Calu3 (cell line): ENCODE measurements around the gene B4GALT1. TPM values are rescaled to one million over a fixed set of nuclear protein-coding genes. Genes with fewer than 3 reads are reported as not detected.
A peak's percentile ranks its signal among the peaks of the same experiment; 100 is the strongest.

Experiments
- BruUV-seq: library from RNA; stranded (reverse); fragments of 400-500 nt; replicated peaks from 2 replicates; lab custom pipeline; 2021; lab: Mats Ljungman, UMichigan
- CTCF ChIA-PET: fragments of 300-600 bp; sonication (Branson Sonifier 250); formaldehyde crosslinking; loops from one replicate; lab custom pipeline; 2022; ENCODE audit warnings: antibody characterized with exemption; lab: Charles Lee
- DNase-seq: peaks from one replicate; pipeline ENCODE4 v3.0.0; 2022
- H3K27ac Mint-ChIP-seq: one replicate; pipeline ENCODE4 v1.8.0; 2022; ENCODE audit warnings: mixed read lengths; ENCODE audit not compliant: unreplicated experiment
- H3K27me3 Mint-ChIP-seq: one replicate; pipeline ENCODE4 v1.8.0; 2022; ENCODE audit warnings: mixed read lengths; ENCODE audit not compliant: unreplicated experiment
- H3K36me3 Mint-ChIP-seq: one replicate; pipeline ENCODE4 v1.8.0; 2022; ENCODE audit warnings: mild to moderate bottlenecking, moderate library complexity, mixed read lengths; ENCODE audit not compliant: insufficient read depth, unreplicated experiment
- H3K4me1 Mint-ChIP-seq: one replicate; pipeline ENCODE4 v1.8.0; 2022; ENCODE audit warnings: mild to moderate bottlenecking, low read depth, mixed read lengths; ENCODE audit not compliant: unreplicated experiment
- H3K4me3 Mint-ChIP-seq: one replicate; pipeline ENCODE4 v1.8.0; 2022; ENCODE audit warnings: mild to moderate bottlenecking, low read depth, moderate library complexity, mixed read lengths; ENCODE audit not compliant: unreplicated experiment
- H3K9me3 Mint-ChIP-seq: one replicate; pipeline ENCODE4 v1.8.0; 2022; ENCODE audit warnings: low read depth, mixed read lengths; ENCODE audit not compliant: unreplicated experiment
- CTCF ChIP-seq: fragments of 200-600 bp; IDR thresholded peaks from one replicate; pipeline ENCODE4 v1.8.0; 2022; ENCODE audit warnings: antibody characterized with exemption; ENCODE audit not compliant: unreplicated experiment
- intact Hi-C: fragments of 100-400 bp; cut with micrococcal nuclease; formaldehyde crosslinking; loops from one replicate; pipeline ENCODE4 v1.10.0; 2022; ENCODE audit not compliant: unreplicated experiment
- total RNA-seq: library from RNA; stranded (reverse); gene quantifications from 2 replicates; pipeline ENCODE4 v1.2.3, GENCODE V29; 2022

The B4GALT1 gene
- total RNA-seq, 1 experiment from 2014 or later, result 71.1 TPM

- Mint-ChIP-seq H3K4me1 (peaks cover 38% of the 10 kb centered on the region), H3K27me3 (no peaks in the 10 kb centered on the region), H3K27ac (no peak overlapping the region), H3K4me3 (no peak overlapping the region), H3K36me3 (peaks cover 27% of the 10 kb centered on the region), H3K9me3 (peaks cover 2% of the 10 kb centered on the region)
- peak; percentile 18 for TF ChIP-seq CTCF
- intact Hi-C loops, result no loop called here
- DNase-seq, result no peak
- no TSS peak for BruUV-seq
- CTCF ChIA-PET, result interaction anchor here (1.3 kb wide), 1 partner anchor 10 kb away, joined by 5 read pairs; no protein-coding TSS in a partner anchor
Measured at GRCh38 chr9:33170464-33171415, 3.6 kb upstream of the B4GALT1 start.

GRCh38 chr9:33168941-33169544 lies 1.9 kb upstream of the B4GALT1 start:
- intact Hi-C loops, result no loop called here
- Mint-ChIP-seq H3K27me3 (no peaks in the 10 kb centered on the region), H3K4me1 (peaks cover 43% of the 10 kb centered on the region), H3K36me3 (peaks cover 42% of the 10 kb centered on the region), H3K27ac (peak overlapping the region; percentile 50), H3K4me3 (no peak overlapping the region), H3K9me3 (peaks cover 2% of the 10 kb centered on the region)
- CTCF ChIA-PET, result no interaction called here
- DNase-seq, result no peak
- no peak for TF ChIP-seq CTCF
- BruUV-seq, result no TSS peak

GRCh38 chr9:33167972-33168461 lies 881 bp upstream of the B4GALT1 start:
- no peak for TF ChIP-seq CTCF
- intact Hi-C loops, result no loop called here
- no peaks in the 10 kb centered on the region for H3K9me3 Mint-ChIP-seq

GRCh38 chr9:33166231-33167083 lies 679 bp downstream of the B4GALT1 start:
- Mint-ChIP-seq H3K4me3 (peak overlapping the region; percentile 87), H3K27ac (peak overlapping the region; percentile 84), H3K9me3 (no peaks in the 10 kb centered on the region), H3K27me3 (no peaks in the 10 kb centered on the region), H3K4me1 (peaks cover 49% of the 10 kb centered on the region), H3K36me3 (peaks cover 49% of the 10 kb centered on the region)
- TSS peak; percentile 62 for BruUV-seq
- CTCF ChIA-PET, result no interaction called here
- DNase-seq, result no peak
- no peak for TF ChIP-seq CTCF
- intact Hi-C loops, result no loop called here

More at GRCh38 chr9:33167972-33168461, 881 bp upstream of the B4GALT1 start:
- no TSS peak for BruUV-seq
- DNase-seq, result no peak
- CTCF ChIA-PET, result no interaction called here
- Mint-ChIP-seq H3K27ac (peak overlapping the region; percentile 68), H3K27me3 (no peaks in the 10 kb centered on the region), H3K4me3 (peak overlapping the region; percentile 87), H3K4me1 (peaks cover 50% of the 10 kb centered on the region), H3K36me3 (peaks cover 43% of the 10 kb centered on the region)
